GM10266 (cell line): ENCODE data around the gene ACP5.
"Not testable (repeated sequence)": the region's sequence is repeated elsewhere in the genome, so short reads cannot be mapped to it uniquely, and the experiment has no call there.

ENCODE experiments used
- DNase-seq: peaks from one replicate; pipeline ENCODE4 v3.0.0; 2012; ENCODE audit errors: extremely low spot score
- TF ChIP-seq, protein P1 (sequence below): IDR thresholded peaks from 2 replicates; pipeline ENCODE4 v1.5.1; 2012; ENCODE audit warnings: mild to moderate bottlenecking, low read depth; ENCODE audit not compliant: control insufficient read depth, insufficient read depth; ENCODE audit errors: missing control alignments

Gene ACP5

GRCh38 chr19:11577451-11578257, at the start of gene ACP5:
ACP5 (minus strand) TSS chr19:11577645; CDS start chr19:11577317, 328 bp downstream.
- TF ChIP-seq, protein P1, sequence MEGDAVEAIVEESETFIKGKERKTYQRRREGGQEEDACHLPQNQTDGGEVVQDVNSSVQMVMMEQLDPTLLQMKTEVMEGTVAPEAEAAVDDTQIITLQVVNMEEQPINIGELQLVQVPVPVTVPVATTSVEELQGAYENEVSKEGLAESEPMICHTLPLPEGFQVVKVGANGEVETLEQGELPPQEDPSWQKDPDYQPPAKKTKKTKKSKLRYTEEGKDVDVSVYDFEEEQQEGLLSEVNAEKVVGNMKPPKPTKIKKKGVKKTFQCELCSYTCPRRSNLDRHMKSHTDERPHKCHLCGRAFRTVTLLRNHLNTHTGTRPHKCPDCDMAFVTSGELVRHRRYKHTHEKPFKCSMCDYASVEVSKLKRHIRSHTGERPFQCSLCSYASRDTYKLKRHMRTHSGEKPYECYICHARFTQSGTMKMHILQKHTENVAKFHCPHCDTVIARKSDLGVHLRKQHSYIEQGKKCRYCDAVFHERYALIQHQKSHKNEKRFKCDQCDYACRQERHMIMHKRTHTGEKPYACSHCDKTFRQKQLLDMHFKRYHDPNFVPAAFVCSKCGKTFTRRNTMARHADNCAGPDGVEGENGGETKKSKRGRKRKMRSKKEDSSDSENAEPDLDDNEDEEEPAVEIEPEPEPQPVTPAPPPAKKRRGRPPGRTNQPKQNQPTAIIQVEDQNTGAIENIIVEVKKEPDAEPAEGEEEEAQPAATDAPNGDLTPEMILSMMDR, result no peak
- DNase-seq, result no peak

DNA sequence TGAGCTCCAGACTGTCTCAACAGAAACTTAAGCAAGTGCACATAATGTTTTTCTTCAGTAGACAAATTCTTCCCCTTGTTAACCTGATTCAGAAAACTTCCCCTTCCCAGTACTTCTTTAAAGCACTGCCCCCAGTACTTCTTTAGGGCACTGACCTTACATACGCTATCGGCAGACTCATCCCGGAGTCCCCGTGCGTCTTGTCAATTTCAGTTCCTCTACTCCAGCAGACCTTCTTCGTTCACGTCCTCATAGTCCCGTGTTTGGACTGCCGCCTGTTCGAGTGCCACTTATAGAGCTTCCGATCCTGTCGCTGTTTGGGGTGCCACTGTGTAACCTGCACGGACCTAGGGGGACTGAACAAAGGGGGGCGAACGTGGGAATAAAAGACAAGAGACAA, 48.8 kb upstream of the ACP5 start:
- DNase-seq, result no peak
- TF ChIP-seq, protein P1, result no peak

GRCh38 chr19:11624069-11624463, 46.6 kb upstream of the ACP5 start:
- DNase-seq, result no peak

DNA sequence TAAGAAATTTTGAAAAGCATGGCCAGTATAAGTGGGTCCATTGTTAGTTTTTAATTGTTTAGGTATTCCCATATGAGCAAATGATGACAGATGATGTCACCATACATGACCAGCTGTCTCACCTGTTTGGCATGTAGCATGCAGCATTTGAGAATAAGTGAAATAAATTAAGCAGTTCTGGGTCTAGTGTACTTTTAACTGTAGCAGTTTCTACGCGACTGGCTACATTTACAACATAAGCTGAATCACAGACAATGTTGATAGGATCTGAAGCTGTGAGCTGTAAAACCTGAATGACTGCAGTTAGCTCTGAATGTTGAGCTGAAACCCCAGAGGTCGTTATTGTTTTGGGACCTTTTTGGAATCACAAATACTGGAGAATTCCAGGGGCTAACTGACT, 45.0 kb upstream of the ACP5 start:
- not testable (repeated sequence) for DNase-seq

More at GRCh38 chr19:11624069-11624463, 46.6 kb upstream of the ACP5 start:
- TF ChIP-seq, protein P1, result no peak

DNA sequence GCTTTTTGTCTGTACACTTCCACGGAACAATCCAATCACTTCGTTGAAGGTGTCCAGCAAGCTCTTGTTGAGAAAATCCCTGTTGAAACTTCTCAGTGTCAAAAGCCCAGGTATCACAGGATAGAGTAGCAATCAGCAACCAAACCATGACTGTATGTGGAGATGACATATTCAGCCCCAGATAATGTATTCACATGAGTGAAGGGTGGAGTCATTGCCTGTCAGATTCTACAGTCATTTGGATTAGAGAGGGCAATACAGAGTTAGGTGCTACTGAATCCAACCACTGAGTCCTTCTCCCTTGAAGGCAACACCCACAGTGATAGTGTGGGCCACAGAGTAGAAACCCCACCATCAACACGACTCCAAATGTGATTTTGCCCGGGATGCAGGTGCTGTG, 43.1 kb upstream of the ACP5 start:
- TF ChIP-seq, protein P1, result no peak
- no peak for DNase-seq

- DNase-seq, result no peak
- TF ChIP-seq, protein P1, result no peak
Observed at GRCh38 chr19:11617180-11618062, 40.0 kb upstream of the ACP5 start.

DNA sequence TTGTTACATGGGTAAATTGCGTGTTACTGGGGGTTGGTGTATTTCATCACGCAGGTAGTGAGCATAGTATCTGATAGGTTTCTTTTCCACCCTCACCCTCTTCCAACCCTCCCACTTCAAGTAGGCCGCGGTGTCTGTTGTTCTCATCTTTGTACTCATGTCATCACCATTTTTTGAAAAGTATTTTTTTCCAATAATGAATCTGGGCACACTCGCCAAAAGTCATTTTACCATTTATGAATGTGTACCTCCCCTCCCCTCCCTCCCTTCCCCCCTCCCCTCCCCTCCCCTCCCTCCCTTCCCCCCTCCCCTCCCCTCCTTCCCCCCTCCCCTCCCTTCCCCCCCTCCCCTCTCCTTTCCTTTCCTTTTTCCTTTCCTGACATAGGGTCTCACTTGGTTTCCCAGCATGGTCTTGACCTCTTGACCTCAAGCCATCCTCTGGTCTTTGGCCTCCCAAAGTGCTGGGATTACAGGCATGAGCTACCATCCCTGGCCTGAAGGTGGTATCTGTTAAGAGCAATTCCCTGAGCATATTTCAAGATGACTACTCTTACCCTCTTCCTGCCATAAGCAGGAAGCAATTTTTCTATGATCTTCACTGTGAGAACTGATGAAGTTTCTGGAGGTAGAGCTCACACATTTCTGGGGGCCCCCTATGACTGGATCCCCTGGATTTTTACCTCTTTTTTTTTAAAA, 35.5 kb upstream of the ACP5 start:
- TF ChIP-seq, protein P1, result no peak

More for the DNA sequence above, 35.5 kb upstream of the ACP5 start:
- no peak for DNase-seq
